A549 treated with Mapracorat at 1 μM for 4 hours (cell line): ENCODE results near the gene ITGAV. TPM values are rescaled to one million over a fixed set of nuclear protein-coding genes. Genes with fewer than 3 reads are reported as not detected.

Experiments
- total RNA-seq: library from RNA; stranded (reverse); fragments of 200-300 nt; extraction: Qiagen RNA extraction; gene quantifications from 5 replicates; pipeline ENCODE4 v1.2.3, GENCODE V29; 2022

ITGAV gene
- 45.3 to 100 TPM (median 76.5 TPM) in 5 replicates for total RNA-seq

DNA sequence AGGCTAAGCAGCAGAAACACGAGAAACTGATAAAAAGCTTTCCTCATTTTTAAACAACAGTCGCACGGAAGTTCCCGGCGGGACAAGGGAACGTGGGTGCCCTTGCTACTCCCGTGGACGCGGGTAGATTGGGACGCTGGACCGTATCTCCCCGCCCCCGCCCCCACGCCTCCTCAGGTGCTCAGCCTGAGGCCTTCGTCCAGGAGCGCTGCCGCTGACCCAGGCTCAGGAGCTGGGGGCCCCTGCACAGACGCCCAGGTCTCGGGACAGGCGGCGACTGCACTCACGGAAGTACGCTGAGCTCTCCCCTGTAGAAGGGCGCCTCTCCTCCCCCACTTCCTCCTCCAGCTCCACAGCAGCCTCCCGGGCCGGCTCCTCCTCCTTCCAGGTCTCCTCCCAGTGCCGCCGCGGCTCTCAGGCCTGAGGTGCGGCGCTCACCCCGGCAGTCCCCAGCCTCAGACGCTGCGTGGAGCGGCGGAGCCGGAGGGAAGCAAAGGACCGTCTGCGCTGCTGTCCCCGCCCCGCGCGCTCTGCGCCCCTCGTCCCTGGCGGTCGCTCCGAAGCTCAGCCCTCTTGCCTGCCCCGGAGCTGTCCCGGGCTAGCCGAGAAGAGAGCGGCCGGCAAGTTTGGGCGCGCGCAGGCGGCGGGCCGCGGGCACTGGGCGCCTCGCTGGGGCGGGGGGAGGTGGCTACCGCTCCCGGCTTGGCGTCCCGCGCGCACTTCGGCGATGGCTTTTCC, at the start of gene ITGAV:
ITGAV (plus strand) TSS at position 445 of the 738 bp plus-strand sequence; CDS start at position 728, 283 bp downstream.

Other genes starting within 250 kb of the ITGAV start
- 74.0 to 94.7 TPM (median 79.6 TPM) in 5 replicates for gene ZC3H15, start 103.8 kb upstream of the ITGAV start, total RNA-seq
- 1.4 to 1.8 TPM (median 1.6 TPM) in 5 replicates for gene FAM171B, start 104.0 kb downstream of the ITGAV start, total RNA-seq